NT2/D1 (cell line): ENCODE data around the gene ARHGAP12.

Experiments used
- SUZ12 ChIP-seq: IDR thresholded peaks from 2 replicates; pipeline ENCODE4 v1.6.1; 2011; ENCODE audit not compliant: insufficient read length, insufficient read depth; ENCODE audit errors: extremely low read depth
- YY1 ChIP-seq: IDR thresholded peaks from 2 replicates; pipeline ENCODE4 v1.6.1; 2011; ENCODE audit not compliant: insufficient read length, insufficient read depth

DNA sequence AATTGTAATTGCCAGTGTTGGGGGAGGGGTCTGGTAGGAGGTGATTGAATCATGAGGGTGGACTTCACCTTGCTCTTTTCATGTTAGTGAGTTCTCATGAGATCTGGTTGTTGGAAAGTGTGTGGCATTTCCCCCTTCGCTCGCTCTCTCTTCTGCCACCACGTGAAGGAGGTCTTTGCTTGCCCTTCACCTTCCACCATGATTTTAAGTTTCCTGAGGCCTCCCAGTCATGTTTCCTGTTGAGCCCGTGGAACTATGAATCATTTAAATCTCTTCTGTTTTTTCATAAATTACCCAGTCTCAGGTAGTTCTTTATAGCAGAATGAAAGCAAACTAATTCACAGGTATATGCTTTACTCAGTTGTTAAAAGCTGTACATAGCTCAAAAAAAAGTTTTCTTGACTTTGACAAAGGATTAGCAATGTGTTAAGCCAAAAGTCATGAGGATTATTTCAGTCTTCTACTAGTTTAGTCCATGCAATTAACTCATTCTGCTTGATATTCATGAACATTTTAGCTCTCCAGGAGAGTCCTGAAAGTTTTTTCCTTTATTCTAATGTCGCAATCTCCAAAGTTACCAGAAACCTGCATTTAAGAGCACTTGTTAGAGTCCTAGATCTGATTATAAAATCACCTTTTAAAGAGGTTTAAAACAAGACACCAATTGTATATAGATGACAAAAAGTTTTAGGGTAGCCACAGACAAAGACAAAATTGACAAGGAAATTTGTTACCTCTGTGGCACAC lies 27.7 kb upstream of the ARHGAP12 start:
- TF ChIP-seq SUZ12 (no peak), YY1 (no peak)
